IgD-negative memory B cell (primary cell): ENCODE data around the gene GNG7. TPM values are rescaled to one million over a fixed set of nuclear protein-coding genes. Genes with fewer than 3 reads are reported as not detected.
A peak's percentile ranks its signal among the peaks of the same experiment; 100 is the strongest.

ENCODE experiments used
- H3K27ac Mint-ChIP-seq, 3 donors: one replicate each; pipeline ENCODE4 v1.8.0; 2020 to 2022; ENCODE audit warnings: mild to moderate bottlenecking in 3 of 3, mixed read lengths in 3 of 3, moderate library complexity in 1 of 3
- H3K27me3 Mint-ChIP-seq: one replicate; pipeline ENCODE4 v1.8.0; 2021; ENCODE audit warnings: mixed read lengths
- H3K36me3 Mint-ChIP-seq: one replicate; pipeline ENCODE4 v1.8.0; 2020; ENCODE audit warnings: mild to moderate bottlenecking, mixed read lengths
- H3K4me1 Mint-ChIP-seq, 3 donors: one replicate each; pipeline ENCODE4 v1.8.0; 2020 to 2022; ENCODE audit warnings: mixed read lengths in 3 of 3, mild to moderate bottlenecking in 1 of 3
- H3K4me3 Mint-ChIP-seq, 4 donors: one replicate each; pipeline ENCODE4 v1.8.0; 2020 to 2022; ENCODE audit warnings: mild to moderate bottlenecking in 4 of 4, mixed read lengths in 4 of 4, moderate library complexity in 3 of 4
- H3K9me3 Mint-ChIP-seq, 3 donors: one replicate each; pipeline ENCODE4 v1.8.0; 2020 to 2021; ENCODE audit warnings: mixed read lengths in 3 of 3, mild to moderate bottlenecking in 1 of 3
- polyA plus RNA-seq: library from polyadenylated mRNA; unstranded; fragments of 300-500 nt; fragmentation: Illumina TruSeq; gene quantifications from one replicate; pipeline ENCODE4 v1.2.3, GENCODE V29; 2021

Gene GNG7
- polyA plus RNA-seq, 1 donor from 2014 or later = 74.6 TPM

DNA sequence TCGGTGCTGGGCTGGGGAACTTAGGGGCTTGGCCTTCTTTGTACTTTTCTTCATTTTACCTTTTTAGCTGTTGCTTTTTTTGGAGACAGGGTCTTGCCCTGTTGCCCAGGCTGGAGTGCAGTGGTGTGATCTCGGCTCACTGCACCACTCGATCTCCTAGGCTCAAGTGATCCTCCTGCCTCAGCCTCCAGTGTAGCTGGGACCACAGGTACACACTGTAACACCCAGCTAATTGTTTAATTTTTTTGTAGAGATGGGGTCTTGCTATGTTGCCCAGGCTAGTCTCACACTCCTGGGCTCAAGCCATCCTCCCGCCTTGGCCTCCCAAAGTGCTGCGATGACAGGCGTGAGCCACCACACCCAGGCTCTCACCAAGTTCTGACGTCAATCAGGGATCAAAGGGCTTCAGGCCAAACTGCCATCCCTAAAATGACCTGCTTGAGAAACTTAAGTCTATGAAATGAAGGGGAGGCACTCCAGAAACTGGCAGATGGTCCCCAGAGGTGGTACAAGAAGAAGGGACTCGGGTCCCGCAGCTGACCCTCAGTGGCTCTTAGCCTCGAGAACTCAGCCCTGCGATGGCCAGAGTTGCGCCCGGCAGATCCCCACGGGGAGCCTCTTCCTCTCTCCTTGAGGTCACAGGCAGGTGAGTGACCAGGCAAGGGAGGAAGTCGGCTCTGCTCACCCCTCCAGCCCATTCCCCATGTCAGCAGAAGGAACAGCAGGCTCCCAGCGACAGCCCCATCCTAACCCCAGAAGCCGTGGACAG, 61.7 kb downstream of the GNG7 start:
- Mint-ChIP-seq H3K9me3 (no peaks in the 10 kb centered on the region), H3K4me1 (peaks cover 22 to 52% (median 38%) of the 10 kb centered on the region in 3 donors), H3K27ac (peak overlapping the region in 2 of 3 donors; percentile 72 to 86), H3K4me3 (no peak overlapping the region), H3K36me3 (peaks cover 10% of the 10 kb centered on the region), H3K27me3 (no peaks in the 10 kb centered on the region)

DNA sequence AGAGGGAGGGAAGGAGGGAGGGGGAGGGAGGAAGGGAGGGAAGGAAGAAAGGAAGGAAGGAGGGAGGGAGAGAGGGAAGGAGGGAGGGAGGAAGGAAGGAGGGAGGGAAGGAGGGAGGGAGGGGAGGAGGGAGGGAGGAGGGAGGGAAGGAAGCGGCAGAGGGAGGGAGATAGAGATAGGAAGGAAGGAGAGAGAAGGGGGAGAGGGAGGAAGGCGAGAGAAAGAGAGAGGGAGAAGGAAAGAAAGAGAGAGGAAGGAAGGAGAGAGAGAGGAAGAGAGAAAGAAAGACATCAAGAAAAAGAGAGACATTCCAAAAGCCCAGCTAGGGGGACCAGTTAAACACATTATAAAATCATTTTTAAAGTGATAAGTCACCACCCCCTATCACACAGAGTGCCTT, 62.5 kb downstream of the GNG7 start:
- Mint-ChIP-seq H3K27ac (peak overlapping the region in 2 of 3 donors; percentile 72 to 86), H3K9me3 (no peaks in the 10 kb centered on the region)

DNA sequence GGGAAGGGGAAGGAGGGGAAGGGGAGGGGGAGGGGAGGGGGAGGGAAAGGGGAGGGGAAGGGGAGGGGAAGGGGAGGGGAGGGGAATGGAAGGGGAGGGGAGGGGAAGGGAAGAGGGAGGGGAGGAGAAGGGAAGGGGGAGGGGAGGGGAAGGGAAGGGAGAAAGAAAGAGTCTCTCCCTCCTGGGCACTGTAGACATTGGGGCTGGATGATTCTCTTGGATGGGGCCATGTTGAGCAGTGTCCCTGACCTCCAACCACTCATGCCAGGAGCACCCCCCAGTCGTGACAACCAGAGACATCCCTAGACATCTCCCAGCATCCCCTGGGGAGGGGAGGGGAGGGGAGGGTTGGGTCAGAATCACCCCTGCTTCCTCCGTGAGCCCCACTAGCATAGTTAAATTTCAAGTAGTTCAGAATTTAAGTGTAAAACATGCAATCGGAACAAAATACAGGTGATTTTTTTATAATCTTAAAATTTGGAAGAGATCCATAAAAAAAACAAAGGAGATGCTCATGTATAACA, 64.0 kb downstream of the GNG7 start:
- H3K4me1 Mint-ChIP-seq = peaks cover 22 to 60% (median 44%) of the 10 kb centered on the region in 3 donors
- no peaks in the 10 kb centered on the region for H3K9me3 Mint-ChIP-seq

More for the DNA sequence above, 62.5 kb downstream of the GNG7 start:
- H3K4me3 Mint-ChIP-seq = no peak overlapping the region
- H3K27me3 Mint-ChIP-seq = no peaks in the 10 kb centered on the region
- peaks cover 7% of the 10 kb centered on the region for H3K36me3 Mint-ChIP-seq
- peaks cover 18 to 53% (median 36%) of the 10 kb centered on the region in 3 donors for H3K4me1 Mint-ChIP-seq

DNA sequence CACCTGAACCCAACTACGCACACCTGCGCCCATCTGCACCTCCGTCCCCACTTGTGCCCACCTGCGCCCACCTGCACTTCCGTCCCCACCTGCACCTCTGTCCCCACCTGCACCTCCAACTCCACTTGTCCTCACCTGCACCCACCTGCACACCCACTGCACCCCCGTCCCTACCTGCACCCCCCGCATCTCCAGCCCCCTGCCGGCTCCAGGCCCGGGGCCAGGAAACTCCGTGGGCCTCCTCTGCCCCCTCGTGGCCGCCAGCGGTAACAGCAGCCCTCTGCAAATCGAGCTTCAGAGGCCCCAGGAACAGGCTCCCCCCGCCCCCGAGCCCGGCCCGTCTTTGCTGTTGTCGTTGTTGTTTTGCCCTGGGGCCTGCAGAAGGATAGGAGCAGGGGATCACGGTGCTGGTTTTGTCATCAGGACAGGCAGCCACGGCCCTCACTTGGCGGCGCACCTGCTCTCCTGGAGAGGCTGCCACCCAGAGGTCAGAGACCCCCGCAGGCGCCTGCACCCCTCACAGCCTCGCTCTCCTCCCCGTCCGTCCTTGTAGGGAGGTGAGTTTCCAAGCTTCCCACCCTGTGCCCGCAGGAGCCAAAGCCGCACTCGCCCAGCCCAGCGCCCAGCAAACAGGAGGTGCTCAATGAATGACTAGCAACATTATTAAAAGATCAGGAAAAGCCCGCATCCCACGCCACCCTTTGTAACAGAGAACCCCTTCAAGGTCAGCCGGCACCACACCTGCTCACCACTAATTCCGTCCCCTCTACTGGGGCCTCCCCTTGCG, 65.4 kb downstream of the GNG7 start:
- peaks cover 4% of the 10 kb centered on the region for H3K36me3 Mint-ChIP-seq
- H3K4me3 Mint-ChIP-seq = peak overlapping the region in 3 of 4 donors; percentile 40 to 92 (median 72)
- no peaks in the 10 kb centered on the region for H3K27me3 Mint-ChIP-seq
- H3K27ac Mint-ChIP-seq = peak overlapping the region in 2 of 3 donors; percentile 90 to 96
- H3K9me3 Mint-ChIP-seq = no peaks in the 10 kb centered on the region
- peaks cover 29 to 60% (median 50%) of the 10 kb centered on the region in 3 donors for H3K4me1 Mint-ChIP-seq

More for the DNA sequence above, 64.0 kb downstream of the GNG7 start:
- peaks cover 7% of the 10 kb centered on the region for H3K36me3 Mint-ChIP-seq
- peak overlapping the region in 2 of 4 donors; percentile 17 to 28 for H3K4me3 Mint-ChIP-seq
- no peaks in the 10 kb centered on the region for H3K27me3 Mint-ChIP-seq
- peak overlapping the region in 1 of 3 donors; percentile 62 for H3K27ac Mint-ChIP-seq

DNA sequence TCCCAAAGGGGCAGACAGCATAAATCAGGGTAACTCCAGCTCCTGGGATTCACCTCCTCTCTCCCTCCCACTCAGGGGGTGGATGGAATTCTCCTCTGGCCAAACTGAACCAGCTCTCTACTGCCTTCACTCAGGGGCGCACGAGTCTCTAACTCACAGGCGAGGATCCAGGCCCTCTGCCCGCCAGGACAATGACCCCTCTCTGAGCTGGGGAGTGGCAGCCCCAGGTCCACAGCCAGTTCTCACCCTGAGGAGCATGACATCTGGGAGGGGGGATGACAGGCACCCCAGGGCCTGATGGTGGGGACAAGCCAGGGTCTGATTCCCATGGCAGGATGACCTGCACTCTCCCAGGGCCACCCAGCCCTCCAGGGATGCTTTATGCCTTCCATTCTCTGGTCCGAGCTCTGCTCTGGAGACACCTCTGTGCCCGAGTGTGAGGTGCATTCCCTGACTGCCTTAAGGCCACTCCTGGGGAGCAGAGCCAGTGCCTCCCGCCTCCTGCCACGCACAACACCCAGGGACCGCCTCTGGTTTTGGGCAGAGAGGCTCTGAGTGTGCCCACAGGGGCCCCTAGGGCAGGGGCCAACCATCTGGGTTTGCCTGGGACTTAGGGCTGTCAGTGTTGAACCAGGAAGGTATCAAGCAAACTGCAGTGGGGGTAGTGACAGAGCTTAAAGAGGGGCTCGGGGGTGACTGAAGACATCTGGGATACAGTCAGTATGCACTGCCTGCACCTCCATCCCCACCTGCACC, 66.2 kb downstream of the GNG7 start:
- Mint-ChIP-seq H3K36me3 (peaks cover 4% of the 10 kb centered on the region), H3K27me3 (no peaks in the 10 kb centered on the region), H3K9me3 (peaks cover 0 to 2% (median 0%) of the 10 kb centered on the region in 3 donors), H3K27ac (peak overlapping the region; percentile 71 to 96 (median 90)), H3K4me1 (peaks cover 34 to 64% (median 50%) of the 10 kb centered on the region in 3 donors), H3K4me3 (peak overlapping the region in 3 of 4 donors; percentile 40 to 92 (median 83))

DNA sequence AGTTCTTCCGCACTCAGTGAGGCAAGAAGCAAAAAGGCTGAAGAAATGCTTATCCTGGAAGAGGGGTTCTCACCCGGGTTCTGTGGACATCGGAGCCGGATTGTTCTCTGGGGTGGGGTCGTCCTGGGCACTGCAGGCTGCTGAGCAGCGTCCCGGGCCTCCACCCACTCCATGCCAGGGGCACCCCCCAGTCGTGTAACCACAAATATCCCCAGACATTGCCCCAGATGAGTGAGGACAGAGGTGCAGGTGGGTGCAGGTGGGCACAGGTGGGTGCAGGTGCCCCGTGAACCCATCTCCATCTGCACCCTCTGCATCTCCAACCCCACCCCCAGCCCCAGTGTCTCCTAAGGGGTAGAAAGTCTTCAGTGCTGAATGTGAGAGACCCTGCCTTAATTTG, 67.5 kb downstream of the GNG7 start:
- H3K36me3 Mint-ChIP-seq = peaks cover 4% of the 10 kb centered on the region
- H3K4me3 Mint-ChIP-seq = peak overlapping the region; percentile 38 to 93 (median 82)
- peak overlapping the region in 2 of 3 donors; percentile 96 to 97 for H3K27ac Mint-ChIP-seq
- no peaks in the 10 kb centered on the region for H3K27me3 Mint-ChIP-seq
- H3K9me3 Mint-ChIP-seq = peaks cover 0 to 6% (median 0%) of the 10 kb centered on the region in 3 donors
- H3K4me1 Mint-ChIP-seq = peaks cover 43 to 63% (median 57%) of the 10 kb centered on the region in 3 donors

DNA sequence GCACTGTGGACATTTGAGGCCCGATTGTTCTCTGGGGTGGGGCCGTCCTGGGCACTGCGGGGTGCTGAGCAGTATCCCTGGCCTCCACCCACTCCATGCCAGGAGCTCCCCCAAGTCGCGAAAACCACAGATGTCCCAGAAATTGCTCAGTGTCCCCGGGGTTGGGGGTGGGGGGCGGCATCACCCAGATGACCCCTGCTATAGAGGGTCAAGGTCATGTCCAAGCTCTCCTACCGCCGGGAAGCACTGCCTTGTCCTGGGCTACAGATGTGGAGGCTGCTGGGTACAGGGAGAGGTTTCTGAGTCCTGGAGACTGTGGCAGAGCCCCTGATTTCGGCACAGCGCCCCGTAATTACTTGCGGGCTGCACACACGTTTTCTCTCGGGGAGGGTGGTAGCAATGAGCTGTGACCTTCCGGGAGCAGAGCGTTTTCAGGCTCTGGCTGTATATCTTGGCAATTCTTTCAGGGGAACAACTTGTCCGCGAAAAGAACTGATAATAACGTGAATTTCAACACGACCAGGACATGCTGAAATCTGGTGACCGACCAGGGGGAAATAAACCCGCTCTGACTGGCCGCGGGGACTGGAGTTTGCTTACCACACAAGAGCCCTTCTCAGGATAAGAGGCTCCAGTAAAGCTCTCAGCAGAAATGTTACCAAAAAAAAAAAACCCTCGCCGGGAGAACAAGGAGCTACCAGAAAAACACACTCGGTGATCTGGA, 68.1 kb downstream of the GNG7 start:
- Mint-ChIP-seq H3K27me3 (no peaks in the 10 kb centered on the region), H3K4me1 (peaks cover 49 to 67% (median 62%) of the 10 kb centered on the region in 3 donors), H3K27ac (peak overlapping the region; percentile 92 to 97 (median 96)), H3K4me3 (peak overlapping the region; percentile 57 to 93 (median 87)), H3K36me3 (peaks cover 7% of the 10 kb centered on the region), H3K9me3 (peaks cover 0 to 9% (median 0%) of the 10 kb centered on the region in 3 donors)

DNA sequence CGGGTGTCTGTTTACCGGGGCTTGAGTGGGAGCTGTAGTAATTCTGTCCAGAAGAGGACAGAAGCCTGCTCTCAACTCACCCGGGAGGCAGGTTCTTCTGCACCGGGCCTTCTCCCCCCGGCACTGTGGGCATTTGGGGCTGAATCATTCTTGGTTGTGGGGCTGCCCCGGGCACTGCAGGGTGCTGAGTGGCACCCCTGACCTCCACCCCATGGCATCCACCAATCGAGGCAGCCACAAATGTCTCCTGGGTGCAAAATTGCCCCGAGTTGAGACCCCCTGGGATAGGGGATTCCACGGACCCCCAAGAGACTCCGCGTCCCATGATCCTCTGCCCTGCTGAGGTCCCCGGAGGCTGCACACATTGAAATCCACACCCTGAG, 68.8 kb downstream of the GNG7 start:
- Mint-ChIP-seq H3K9me3 (peaks cover 0 to 9% (median 0%) of the 10 kb centered on the region in 3 donors), H3K36me3 (peaks cover 4% of the 10 kb centered on the region), H3K4me3 (peak overlapping the region; percentile 50 to 93 (median 87)), H3K4me1 (peaks cover 56 to 71% (median 66%) of the 10 kb centered on the region in 3 donors), H3K27me3 (peaks cover 1% of the 10 kb centered on the region), H3K27ac (peak overlapping the region; percentile 92 to 97 (median 96))

DNA sequence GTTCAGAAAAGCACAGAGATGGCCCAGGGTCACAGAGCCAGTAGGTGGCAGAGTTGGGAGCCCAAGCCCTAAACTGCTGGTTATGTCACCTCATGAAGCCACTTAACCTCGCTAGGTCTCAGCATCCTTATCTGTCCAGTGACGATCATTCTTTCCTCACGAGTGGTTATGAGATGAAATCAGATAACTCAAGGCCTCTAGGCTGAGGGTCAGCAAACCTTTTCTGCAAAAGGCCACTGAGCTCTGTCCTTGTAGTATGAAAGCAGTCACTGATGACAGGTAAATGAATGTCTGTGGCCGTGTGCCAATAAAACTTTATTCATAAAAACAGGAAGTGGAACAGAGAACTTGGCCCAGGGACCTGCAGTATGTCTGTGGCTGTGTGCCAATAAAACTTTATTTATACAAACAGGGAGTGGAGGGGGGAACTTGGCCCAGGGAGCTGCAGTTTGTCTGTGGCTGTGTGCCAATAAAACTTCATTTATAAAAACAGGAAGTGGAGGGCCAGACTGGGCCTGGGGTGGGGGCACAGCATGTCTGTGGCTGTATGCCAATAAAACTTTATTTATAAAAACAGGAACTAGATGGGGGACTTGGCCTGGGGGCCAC, 71.2 kb downstream of the GNG7 start:
- H3K36me3 Mint-ChIP-seq = peaks cover 8% of the 10 kb centered on the region
- peak overlapping the region in 3 of 4 donors; percentile 28 to 89 (median 88) for H3K4me3 Mint-ChIP-seq
- H3K4me1 Mint-ChIP-seq = peaks cover 68 to 80% (median 77%) of the 10 kb centered on the region in 3 donors
- H3K27ac Mint-ChIP-seq = peak overlapping the region; percentile 91 to 97 (median 96)
- H3K9me3 Mint-ChIP-seq = peaks cover 0 to 9% (median 0%) of the 10 kb centered on the region in 3 donors
- H3K27me3 Mint-ChIP-seq = peaks cover 1% of the 10 kb centered on the region

DNA sequence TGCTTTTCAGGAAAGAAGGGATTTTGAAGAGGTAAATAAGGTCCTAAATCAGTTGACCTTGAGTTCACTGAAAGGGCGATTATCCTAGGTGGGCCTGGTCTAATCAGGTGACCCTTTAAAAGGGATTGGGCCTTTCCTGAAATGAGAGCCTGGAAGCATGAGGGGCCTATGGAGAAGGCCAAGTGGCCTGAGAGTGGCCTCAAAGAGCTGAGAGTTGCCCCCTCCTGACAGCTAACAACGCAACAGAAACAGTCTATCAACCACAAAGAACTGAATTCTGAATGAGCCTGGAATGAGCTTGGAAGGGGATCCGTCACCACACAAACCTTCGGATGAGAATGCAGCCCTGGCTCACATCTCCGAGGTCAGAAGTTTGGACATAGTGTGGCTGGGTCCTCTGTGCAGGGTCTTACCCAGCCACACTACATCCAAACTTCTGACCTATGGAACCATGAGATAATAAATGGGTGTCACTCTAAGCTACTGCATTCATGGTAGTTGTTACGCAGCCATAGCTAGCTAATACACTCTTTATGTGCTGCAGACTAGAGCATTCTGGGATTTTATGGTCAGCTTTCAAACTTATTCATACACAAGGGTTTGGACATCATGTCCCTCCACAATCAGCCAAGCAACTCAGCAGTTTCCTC, 72.0 kb downstream of the GNG7 start:
- Mint-ChIP-seq H3K9me3 (peaks cover 0 to 9% (median 0%) of the 10 kb centered on the region in 3 donors), H3K27ac (peak overlapping the region; percentile 92 to 97 (median 96)), H3K27me3 (peaks cover 1% of the 10 kb centered on the region), H3K4me3 (peak overlapping the region in 2 of 4 donors; percentile 51 to 90), H3K4me1 (peaks cover 68 to 82% (median 77%) of the 10 kb centered on the region in 3 donors), H3K36me3 (peaks cover 9% of the 10 kb centered on the region)

DNA sequence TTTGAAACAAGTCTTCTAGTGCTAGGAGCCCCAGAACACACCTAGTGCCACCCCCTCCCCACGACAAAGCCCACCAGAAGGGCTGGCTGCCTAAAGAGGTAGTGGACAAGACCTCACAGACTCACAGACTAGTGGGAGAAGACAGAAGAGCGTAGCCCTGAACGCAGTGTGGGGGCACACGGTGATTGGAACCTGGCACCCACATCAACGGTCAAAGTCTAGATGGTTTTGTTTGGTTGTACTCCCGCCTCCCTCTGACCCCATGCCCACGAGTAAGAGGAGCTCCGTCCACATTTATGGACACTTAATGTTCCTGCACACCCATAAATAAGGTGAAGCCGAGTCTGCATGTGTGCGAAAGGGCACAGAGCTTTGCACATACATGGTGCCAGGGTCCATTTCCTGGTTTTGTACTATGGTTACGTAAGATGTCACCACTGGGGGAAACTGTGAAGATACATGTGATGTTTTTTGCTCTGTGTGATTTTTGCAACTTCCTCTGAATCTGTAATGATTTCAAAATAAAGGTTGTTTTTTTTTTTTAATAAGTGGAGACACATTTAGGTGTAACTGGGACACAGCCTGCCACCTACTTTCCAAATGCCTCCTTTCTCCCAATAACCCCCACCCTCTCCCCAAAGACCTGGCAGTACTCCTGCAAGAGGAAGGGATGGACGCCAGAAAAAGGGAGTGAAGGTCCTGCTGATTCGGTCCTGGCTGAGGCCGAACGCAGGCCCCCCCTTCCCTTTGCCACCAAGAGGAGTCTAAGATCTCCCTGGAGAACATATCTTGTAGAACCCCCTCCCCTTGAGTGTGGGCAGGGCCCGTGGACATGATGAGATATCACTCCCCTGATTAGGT, 72.8 kb downstream of the GNG7 start:
- peaks cover 11% of the 10 kb centered on the region for H3K36me3 Mint-ChIP-seq
- H3K4me3 Mint-ChIP-seq = peak overlapping the region; percentile 41 to 90 (median 67)
- H3K27me3 Mint-ChIP-seq = peaks cover 1% of the 10 kb centered on the region
- H3K4me1 Mint-ChIP-seq = peaks cover 72 to 81% (median 75%) of the 10 kb centered on the region in 3 donors
- H3K9me3 Mint-ChIP-seq = peaks cover 0 to 9% (median 0%) of the 10 kb centered on the region in 3 donors
- H3K27ac Mint-ChIP-seq = peak overlapping the region; percentile 92 to 97 (median 96)

DNA sequence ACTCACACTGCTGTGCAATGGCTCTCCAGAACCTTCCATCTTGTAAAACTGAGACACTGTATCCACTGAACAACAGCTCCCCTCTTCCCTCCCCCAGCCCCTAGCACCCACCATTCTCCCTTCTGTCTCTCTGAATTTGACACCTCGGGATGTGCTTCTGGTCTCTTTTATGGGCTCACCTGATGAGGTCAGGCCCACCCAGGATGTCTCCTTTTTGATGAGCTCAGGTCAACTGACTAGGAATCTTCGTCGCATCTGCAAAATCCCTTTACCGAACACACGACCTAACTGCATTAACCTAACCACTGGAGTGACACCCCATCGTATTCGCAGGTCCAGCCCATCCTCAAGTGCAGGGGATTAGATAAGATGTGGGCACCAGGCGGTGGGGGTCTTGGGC, 73.9 kb downstream of the GNG7 start:
- Mint-ChIP-seq H3K36me3 (peaks cover 11% of the 10 kb centered on the region), H3K27me3 (peaks cover 1% of the 10 kb centered on the region), H3K27ac (peak overlapping the region; percentile 92 to 99 (median 96)), H3K4me1 (peaks cover 66 to 77% (median 71%) of the 10 kb centered on the region in 3 donors), H3K4me3 (peak overlapping the region in 3 of 4 donors; percentile 72 to 91 (median 90)), H3K9me3 (peaks cover 0 to 9% (median 0%) of the 10 kb centered on the region in 3 donors)
